GM12878 (cell line): ENCODE results near the gene EHMT2. TPM values are rescaled to one million over a fixed set of nuclear protein-coding genes. Genes with fewer than 3 reads are reported as not detected.

ENCODE experiments used
- ATAC-seq: fragments of 200-7000 bp; cut with Tn5 transposase; 3 replicates; pipeline ENCODE4 v1.9.1; 2020; ENCODE audit warnings: mild to moderate bottlenecking, moderate library complexity
- BruUV-seq: library from RNA; stranded (reverse); fragments of 400-500 nt; replicated peaks from 2 replicates; lab custom pipeline; 2021; lab: Mats Ljungman, UMichigan
- CTCF ChIA-PET: fragments of 300-600 bp; sonication (Branson Sonifier 250); formaldehyde crosslinking; extraction: SDS; loops from one replicate; lab custom pipeline; 2021; ENCODE audit warnings: inconsistent platforms; lab: Yijun Ruan, JAX
- POLR2A ChIA-PET: fragments of 350-600 bp; formaldehyde crosslinking; extraction: SDS; loops from one replicate; lab custom pipeline; 2021; ENCODE audit warnings: inconsistent platforms; lab: Charles Lee
- RAD21 ChIA-PET: fragments of 300-600 bp; sonication (Branson Sonifier 250); formaldehyde crosslinking; loops from one replicate; lab custom pipeline; 2023; ENCODE audit warnings: antibody characterized with exemption; ENCODE audit not compliant: unreplicated experiment; lab: Charles Lee
- SMC1A ChIA-PET: fragments of 300-600 bp; sonication (Branson Sonifier 250); formaldehyde crosslinking; loops from one replicate; lab custom pipeline; 2023; ENCODE audit not compliant: unreplicated experiment, uncharacterized antibody; lab: Charles Lee
- DNase-seq: peaks from one replicate; pipeline ENCODE4 v3.0.0-alpha.2; 2011; ENCODE audit warnings: low read depth, low spot score
- FAIRE-seq: peaks from 3 replicates; lab custom pipeline; 2011; peaks lifted over from hg19 to GRCh38; lab: Jason Lieb, UNC
- H2AFZ ChIP-seq: 2 replicates; pipeline ENCODE4 v1.6.0; 2011; ENCODE audit warnings: low read depth, low read length, control low read depth; ENCODE audit not compliant: control insufficient read depth
- H3K27ac ChIP-seq: 2 replicates; pipeline ENCODE4 v1.5.1; 2011; ENCODE audit warnings: control low read depth; ENCODE audit not compliant: control insufficient read depth, insufficient read depth
- H3K27me3 ChIP-seq, 2 experiments: replicated peaks in 1 of 2; 2 replicates each; pipeline versions ENCODE4 v1.6.0 to v1.6.1; 2011; ENCODE audit warnings: low read length in 1 of 2; ENCODE audit not compliant: control insufficient read depth in 2 of 2, insufficient read depth in 2 of 2
- H3K36me3 ChIP-seq, 2 experiments: 2 replicates each; pipeline ENCODE4 v1.5.1; 2011; ENCODE audit warnings: low read length in 1 of 2; ENCODE audit not compliant: control insufficient read depth in 2 of 2, insufficient read depth in 2 of 2
- H3K4me1 ChIP-seq: 2 replicates; pipeline ENCODE4 v1.6.1; 2011; ENCODE audit warnings: mild to moderate bottlenecking, low read length, moderate library complexity, mixed read lengths; ENCODE audit not compliant: control insufficient read depth, insufficient read depth
- H3K4me2 ChIP-seq: 2 replicates; pipeline ENCODE4 v1.6.0; 2011; ENCODE audit warnings: control low read depth; ENCODE audit not compliant: control insufficient read depth, insufficient read depth
- H3K4me3 ChIP-seq: fragments of 200-600 bp; sonication (generic); 2 replicates; pipeline ENCODE4 v1.5.1; 2016
- H3K79me2 ChIP-seq: 2 replicates; pipeline ENCODE4 v1.6.0; 2011; ENCODE audit warnings: low read length; ENCODE audit not compliant: control insufficient read depth, insufficient read depth
- H3K9ac ChIP-seq: 2 replicates; pipeline ENCODE4 v1.8.0; 2011; ENCODE audit warnings: low read length, control low read depth, mixed read lengths; ENCODE audit not compliant: control insufficient read depth, insufficient read depth
- H3K9me3 ChIP-seq: replicated peaks from 3 replicates; pipeline ENCODE4 v1.5.1; 2011; ENCODE audit warnings: mild to moderate bottlenecking, low read length; ENCODE audit not compliant: control insufficient read depth, insufficient read depth
- H4K20me1 ChIP-seq: 2 replicates; pipeline ENCODE4 v1.6.0; 2011; ENCODE audit not compliant: control insufficient read depth, insufficient read depth
- ATF2 ChIP-seq: IDR thresholded peaks from 2 replicates; pipeline ENCODE4 v1.6.1; 2012; ENCODE audit warnings: low read length, inconsistent platforms
- GATAD2B ChIP-seq: fragments of 450-650 bp; conservative IDR thresholded peaks from 2 replicates; pipeline ENCODE4 v1.6.1; 2017; ENCODE audit warnings: low read depth, mild to moderate bottlenecking, moderate library complexity
- HDAC6 ChIP-seq: fragments of 200-600 bp; sonication (generic); IDR thresholded peaks from one replicate; pipeline ENCODE4 v1.8.0; 2017; ENCODE audit warnings: antibody characterized with exemption; ENCODE audit not compliant: unreplicated experiment
- MXI1 ChIP-seq: fragments of 150-350 bp; IDR thresholded peaks from 2 replicates; pipeline ENCODE4 v1.6.1; 2011; ENCODE audit warnings: low read depth, mild to moderate bottlenecking, inconsistent platforms, low read length, improper control_type of control experiment
- POLR2AphosphoS2 ChIP-seq: IDR thresholded peaks from 2 replicates; pipeline ENCODE4 v1.6.1; 2011; ENCODE audit warnings: low read depth, mild to moderate bottlenecking, low read length, improper control_type of control experiment, moderate library complexity
- SIN3A ChIP-seq: IDR thresholded peaks from 2 replicates; pipeline ENCODE4 v1.6.1; 2012; ENCODE audit warnings: low read depth, low read length, improper control_type of control experiment
- whole genome bisulfite sequencing: methylation state at CpG from one replicate; pipeline ENCODE4 v1.1.6; 2016; ENCODE audit warnings: low lambda C conversion rate; ENCODE audit not compliant: insufficient replicate concordance, insufficient coverage; ENCODE audit errors: missing lambda C conversion rate; 5-methylcytosine and 5-hydroxymethylcytosine counted together
- in situ Hi-C: fragments of 300-500 bp; cut with MboI; formaldehyde crosslinking; loops from 9 replicates; pipeline ENCODE4 v1.14.3; 2018; ENCODE audit warnings: mixed read lengths
- intact Hi-C: fragments of 100-400 bp; cut with micrococcal nuclease; formaldehyde crosslinking; loops from one replicate; pipeline ENCODE4 v1.14.2; 2022; ENCODE audit not compliant: unreplicated experiment
- polyA plus RNA-seq, 11 experiments: library from polyadenylated mRNA; depleted of rRNA in 4 of 11; unstranded in 6 of 11; stranded (reverse) in 5 of 11; fragments of >200 nt; fragmentation: Nextera tagmentation in 4 of 11; fragmentation: Illumina TruSeq in 1 of 11; extraction: Ambion mirVana in 4 of 11; extraction: Trizol in 1 of 11; gene quantifications; 1 replicate in 1 of 11; 2 replicates in 10 of 11; pipeline versions ENCODE4 v1.2.1 to v1.2.3, GENCODE V29; 2011 to 2016; ENCODE audit warnings: inconsistent platforms in 2 of 11, missing spikeins in 2 of 11, low read depth in 1 of 11
- total RNA-seq, 4 experiments: library from RNA; depleted of rRNA in 3 of 4; stranded (reverse); fragments of >200 nt in 3 of 4; fragmentation: Illumina TruSeq in 1 of 4; extraction: Trizol in 1 of 4; gene quantifications; 2 replicates each; pipeline versions ENCODE4 v1.2.1 to v1.2.3, GENCODE V29; 2013 to 2021

The EHMT2 gene
- total and polyA plus RNA-seq, 10 of the 15 experiments (the other 5 are each of a cell fraction or from before 2014, with no cell fraction given): 1.7 to 53.2 (median 36.3) TPM

- no peaks in the 10 kb centered on the region for H3K27me3 ChIP-seq
- DNase-seq (no peak), FAIRE-seq (no peak), ATAC-seq (no peak)
- H3K27ac ChIP-seq: no peak overlapping the region
- no peak overlapping the region for H3K4me3 ChIP-seq
- H3K79me2 ChIP-seq: no peaks in the 10 kb centered on the region
- no peak overlapping the region for H3K4me2 ChIP-seq
- H3K9me3 ChIP-seq: no peaks in the 10 kb centered on the region
- RAD21 ChIA-PET: interaction anchor here (0.7 to 1.0 kb wide), 2 partner anchors 63 to 192 kb away, joined by 3 to 4 read pairs; no protein-coding TSS in a partner anchor
- H2AFZ ChIP-seq: no peak overlapping the region
- H3K9ac ChIP-seq: no peak overlapping the region
- no peaks in the 10 kb centered on the region for H4K20me1 ChIP-seq
- WGBS: 95% methylated on average over 3 of the region's 3 CpGs
- TF ChIP-seq HDAC6: no peak
- no peak for TF ChIP-seq MXI1
- TF ChIP-seq SIN3A: no peak
- TF ChIP-seq ATF2: no peak
- TF ChIP-seq POLR2AphosphoS2: no peak
- no peak for TF ChIP-seq GATAD2B
- SMC1A ChIA-PET: interaction anchor here (0.6 to 1.1 kb wide), 5 partner anchors 9 to 317 kb away, joined by 3 read pairs; no protein-coding TSS in a partner anchor
- intact Hi-C loops (no loop called here), in situ Hi-C loops (no loop called here)
- H3K36me3 ChIP-seq: peaks cover 16 to 27% of the 10 kb centered on the region in 2 experiments; a peak in 3 of 4 replicates
- H3K4me1 ChIP-seq: no peaks in the 10 kb centered on the region
- POLR2A ChIA-PET: no interaction called here
- CTCF ChIA-PET: interaction anchor here (0.6 to 1.6 kb wide), 12 partner anchors 15 to 343 kb away, joined by 3 to 6 read pairs (median 4); partner anchors contain the start of gene ATP6V1G2
- no TSS peak for BruUV-seq
Observed at GRCh38 chr6:31889331-31889972, 8.0 kb downstream of the EHMT2 start.
